HG02571 (cell line): ENCODE measurements around the gene TNFRSF4.

ENCODE experiments used
- ATAC-seq: cut with Tn5 transposase; IDR thresholded peaks from one replicate; pipeline ENCODE4 v1.9.1; 2021; ENCODE audit warnings: mild to moderate bottlenecking, moderate library complexity; ENCODE audit not compliant: unreplicated experiment

TNFRSF4 gene

GRCh38 chr1:1245817-1246576, 32.0 kb upstream of the TNFRSF4 start:
- ATAC-seq, result no peak

GRCh38 chr1:1245178-1245816, 31.3 kb upstream of the TNFRSF4 start:
- no peak for ATAC-seq

- ATAC-seq, result no peak
Observed at GRCh38 chr1:1244192-1244811, 30.3 kb upstream of the TNFRSF4 start.

- ATAC-seq, result no peak
Observed at GRCh38 chr1:1243807-1244191, 29.8 kb upstream of the TNFRSF4 start.

- no peak for ATAC-seq
Observed at GRCh38 chr1:1243266-1243660, 29.3 kb upstream of the TNFRSF4 start.

GRCh38 chr1:1242461-1243265, 28.7 kb upstream of the TNFRSF4 start:
- no peak for ATAC-seq

- no peak for ATAC-seq
Observed at GRCh38 chr1:1241588-1242219, 27.8 kb upstream of the TNFRSF4 start.

- no peak for ATAC-seq
Observed at GRCh38 chr1:1240822-1241587, 27.1 kb upstream of the TNFRSF4 start.

GRCh38 chr1:1240348-1240732, 26.4 kb upstream of the TNFRSF4 start:
- no peak for ATAC-seq

- ATAC-seq, result no peak
Observed at GRCh38 chr1:1239614-1240347, 25.8 kb upstream of the TNFRSF4 start.

- ATAC-seq, result no peak
Observed at GRCh38 chr1:1239227-1239613, 25.3 kb upstream of the TNFRSF4 start.

- ATAC-seq, result no peak
Observed at GRCh38 chr1:1238702-1239178, 24.8 kb upstream of the TNFRSF4 start.

GRCh38 chr1:1237874-1238701, 24.1 kb upstream of the TNFRSF4 start:
- ATAC-seq, result no peak

GRCh38 chr1:1236945-1237873, 23.3 kb upstream of the TNFRSF4 start:
- ATAC-seq, result no peak

- ATAC-seq, result no peak
Observed at GRCh38 chr1:1236176-1236763, 22.3 kb upstream of the TNFRSF4 start.

GRCh38 chr1:1235016-1235744, 21.2 kb upstream of the TNFRSF4 start:
- ATAC-seq, result no peak
